ENCODE data around the gene MINK1.

Gene MINK1

GRCh38 chr17:4940555-4941318 is 107.6 kb downstream of the MINK1 start:
- no peaks in the 10 kb centered on the region for H3K9me3 ChIP-seq (ENCODE audit: insufficient read depth, low read depth, low read length)
- peak overlapping the region; percentile 97 for H3K27ac ChIP-seq (ENCODE audit: low read depth, low read length)
- H3K27me3 ChIP-seq (ENCODE audit: insufficient read depth, low read length) = no peaks in the 10 kb centered on the region
- peak overlapping the region; percentile 93 for H3K4me2 ChIP-seq (ENCODE audit: low read length)
- no peak overlapping the region for H3K23ac ChIP-seq (ENCODE audit: low read length)
- peak overlapping the region; percentile 95 for H3K14ac ChIP-seq (ENCODE audit: low read length)
- peak overlapping the region; percentile 91 for H3K9ac ChIP-seq (ENCODE audit: low read length)
- WGBS (ENCODE audit: extremely low coverage, insufficient coverage, insufficient read length) = no CpG with 5 or more reads among the region's 29 CpGs
- H3K79me1 ChIP-seq (ENCODE audit: low read length) = peaks cover 13% of the 10 kb centered on the region
- H4K8ac ChIP-seq (ENCODE audit: low read depth, low read length) = peak overlapping the region; percentile 92
- peak overlapping the region; percentile 81 for H2BK120ac ChIP-seq (ENCODE audit: insufficient read depth, low read length, poor library complexity)
- DNase-seq = no peak
- H3K4ac ChIP-seq (ENCODE audit: low read depth, low read length) = peak overlapping the region; percentile 90
- peaks cover 18% of the 10 kb centered on the region for H3K79me2 ChIP-seq (ENCODE audit: control insufficient read depth, insufficient read depth, low read length, poor library complexity)
- peak overlapping the region; percentile 80 for H3K18ac ChIP-seq (ENCODE audit: low read length)
- H4K91ac ChIP-seq (ENCODE audit: low read depth, low read length) = peak overlapping the region; percentile 88
- H3K4me1 ChIP-seq (ENCODE audit: control insufficient read depth in 1 of 2, insufficient read depth in 2 of 2, low read length in 2 of 2) = peaks cover 20 to 24% of the 10 kb centered on the region in 2 experiments
- peak overlapping the region; percentile 95 for H2AK5ac ChIP-seq (ENCODE audit: low read length)
- H2BK12ac ChIP-seq (ENCODE audit: low read length) = peak overlapping the region; percentile 38
- peak overlapping the region; percentile 85 for H3K4me3 ChIP-seq (ENCODE audit: low read depth, low read length)
- H2AFZ ChIP-seq (ENCODE audit: insufficient read depth, low read length, poor library complexity) = peak overlapping the region; percentile 20
- H4K12ac ChIP-seq (ENCODE audit: low read depth, low read length) = peak overlapping the region; percentile 87
- H2BK5ac ChIP-seq (ENCODE audit: low read depth, low read length, poor library complexity) = peak overlapping the region; percentile 55
- peaks cover 48 to 62% of the 10 kb centered on the region in 2 experiments for H3K36me3 ChIP-seq (ENCODE audit: control insufficient read depth in 1 of 2, insufficient read depth in 2 of 2, low read length in 2 of 2)

- no CpG with 5 or more reads among the region's 4 CpGs for WGBS (ENCODE audit: extremely low coverage, insufficient coverage, insufficient read length)
- DNase-seq = no peak
- Histone ChIP-seq H2AK5ac (ENCODE audit: low read length) (no peak overlapping the region), H2BK5ac (ENCODE audit: low read depth, low read length, poor library complexity) (no peak overlapping the region), H2AFZ (ENCODE audit: insufficient read depth, low read length, poor library complexity) (no peak overlapping the region), H3K79me2 (ENCODE audit: control insufficient read depth, insufficient read depth, low read length, poor library complexity) (peaks cover 18% of the 10 kb centered on the region), H3K18ac (ENCODE audit: low read length) (no peak overlapping the region), H4K12ac (ENCODE audit: low read depth, low read length) (no peak overlapping the region), H4K91ac (ENCODE audit: low read depth, low read length) (no peak overlapping the region), H3K4ac (ENCODE audit: low read depth, low read length) (peak overlapping the region; percentile 90), H3K14ac (ENCODE audit: low read length) (no peak overlapping the region), H4K8ac (ENCODE audit: low read depth, low read length) (no peak overlapping the region), H3K36me3 (ENCODE audit: control insufficient read depth in 1 of 2, insufficient read depth in 2 of 2, low read length in 2 of 2) (peaks cover 50 to 66% of the 10 kb centered on the region in 2 experiments), H3K4me1 (ENCODE audit: control insufficient read depth in 1 of 2, insufficient read depth in 2 of 2, low read length in 2 of 2) (peaks cover 22 to 29% of the 10 kb centered on the region in 2 experiments), H3K23ac (ENCODE audit: low read length) (no peak overlapping the region), H3K27ac (ENCODE audit: low read depth, low read length) (no peak overlapping the region), H2BK120ac (ENCODE audit: insufficient read depth, low read length, poor library complexity) (no peak overlapping the region), H3K4me3 (ENCODE audit: low read depth, low read length) (peak overlapping the region; percentile 85), H3K4me2 (ENCODE audit: low read length) (peak overlapping the region; percentile 93), H3K79me1 (ENCODE audit: low read length) (peaks cover 13% of the 10 kb centered on the region), H3K9me3 (ENCODE audit: insufficient read depth, low read depth, low read length) (no peaks in the 10 kb centered on the region), H3K27me3 (ENCODE audit: insufficient read depth, low read length) (no peaks in the 10 kb centered on the region), H3K9ac (ENCODE audit: low read length) (peak overlapping the region; percentile 91), H2BK12ac (ENCODE audit: low read length) (no peak overlapping the region)
These were observed 108.1 kb downstream of the MINK1 start for GRCh38 chr17:4941319-4941610.

DNA sequence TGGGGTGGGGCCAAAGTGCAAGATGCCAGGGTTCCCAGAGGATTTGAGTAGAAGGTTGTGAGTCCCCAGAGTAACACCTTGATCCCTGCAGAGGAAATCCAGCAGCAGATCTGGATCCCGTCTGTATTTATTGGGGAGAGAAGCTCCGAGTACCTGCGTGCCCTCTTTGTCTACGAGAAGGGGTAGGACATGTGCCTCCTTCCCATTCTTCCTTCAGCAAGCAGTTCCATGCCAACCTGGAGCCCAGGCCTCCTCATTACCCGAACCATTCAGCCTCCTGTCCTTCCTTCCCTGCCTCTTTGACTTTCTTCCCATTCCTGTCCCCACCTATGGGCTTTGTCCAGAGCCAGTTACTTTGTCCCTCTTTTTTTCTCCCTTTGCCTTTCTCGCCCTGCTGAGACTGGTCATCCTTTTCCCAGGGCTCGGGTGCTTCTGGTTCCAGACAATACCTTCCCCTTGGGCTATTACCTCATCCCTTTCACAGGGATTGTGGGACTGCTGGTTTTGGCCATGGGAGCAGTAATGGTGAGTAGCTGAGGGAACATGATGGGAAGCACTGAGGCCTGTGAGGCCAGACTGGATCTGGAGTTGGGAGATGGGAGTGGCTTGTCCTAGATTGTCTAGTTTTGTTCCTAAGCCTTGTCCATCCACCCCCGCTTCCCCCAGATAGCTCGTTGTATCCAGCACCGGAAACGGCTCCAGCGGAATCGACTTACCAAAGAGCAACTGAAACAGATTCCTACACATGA is 109.8 kb downstream of the MINK1 start:
- Histone ChIP-seq H3K9me3 (ENCODE audit: insufficient read depth, low read depth, low read length) (no peaks in the 10 kb centered on the region), H3K4me2 (ENCODE audit: low read length) (no peak overlapping the region), H2AFZ (ENCODE audit: insufficient read depth, low read length, poor library complexity) (no peak overlapping the region), H3K27ac (ENCODE audit: low read depth, low read length) (no peak overlapping the region), H3K14ac (ENCODE audit: low read length) (no peak overlapping the region), H3K23ac (ENCODE audit: low read length) (no peak overlapping the region), H3K27me3 (ENCODE audit: insufficient read depth, low read length) (no peaks in the 10 kb centered on the region), H3K4me3 (ENCODE audit: low read depth, low read length) (peak overlapping the region; percentile 14), H3K9ac (ENCODE audit: low read length) (no peak overlapping the region), H4K91ac (ENCODE audit: low read depth, low read length) (no peak overlapping the region), H2BK120ac (ENCODE audit: insufficient read depth, low read length, poor library complexity) (no peak overlapping the region), H3K79me2 (ENCODE audit: control insufficient read depth, insufficient read depth, low read length, poor library complexity) (peaks cover 30% of the 10 kb centered on the region), H3K4ac (ENCODE audit: low read depth, low read length) (peak overlapping the region; percentile 40), H2AK5ac (ENCODE audit: low read length) (no peak overlapping the region), H2BK12ac (ENCODE audit: low read length) (no peak overlapping the region), H3K18ac (ENCODE audit: low read length) (no peak overlapping the region), H3K4me1 (ENCODE audit: control insufficient read depth in 1 of 2, insufficient read depth in 2 of 2, low read length in 2 of 2) (peaks cover 25 to 33% of the 10 kb centered on the region in 2 experiments), H4K12ac (ENCODE audit: low read depth, low read length) (no peak overlapping the region), H4K8ac (ENCODE audit: low read depth, low read length) (no peak overlapping the region), H3K79me1 (ENCODE audit: low read length) (peaks cover 19% of the 10 kb centered on the region), H2BK5ac (ENCODE audit: low read depth, low read length, poor library complexity) (no peak overlapping the region), H3K36me3 (ENCODE audit: control insufficient read depth in 1 of 2, insufficient read depth in 2 of 2, low read length in 2 of 2) (peaks cover 45 to 58% of the 10 kb centered on the region in 2 experiments)
- WGBS (ENCODE audit: extremely low coverage, insufficient coverage, insufficient read length) = no CpG with 5 or more reads among the region's 13 CpGs
- DNase-seq = no peak

GRCh38 chr17:4944163-4944553 is 111.0 kb downstream of the MINK1 start:
- no CpG with 5 or more reads among the region's 3 CpGs for WGBS (ENCODE audit: extremely low coverage, insufficient coverage, insufficient read length)
- Histone ChIP-seq H2AFZ (ENCODE audit: insufficient read depth, low read length, poor library complexity) (no peak overlapping the region), H3K9me3 (ENCODE audit: insufficient read depth, low read depth, low read length) (peaks cover 1% of the 10 kb centered on the region), H3K27me3 (ENCODE audit: insufficient read depth, low read length) (no peaks in the 10 kb centered on the region), H2BK120ac (ENCODE audit: insufficient read depth, low read length, poor library complexity) (no peak overlapping the region), H2AK5ac (ENCODE audit: low read length) (no peak overlapping the region), H3K9ac (ENCODE audit: low read length) (no peak overlapping the region), H3K36me3 (ENCODE audit: control insufficient read depth in 1 of 2, insufficient read depth in 2 of 2, low read length in 2 of 2) (peaks cover 37 to 49% of the 10 kb centered on the region in 2 experiments), H3K4me3 (ENCODE audit: low read depth, low read length) (no peak overlapping the region), H3K4me1 (ENCODE audit: control insufficient read depth in 1 of 2, insufficient read depth in 2 of 2, low read length in 2 of 2) (peaks cover 17 to 27% of the 10 kb centered on the region in 2 experiments), H3K23ac (ENCODE audit: low read length) (no peak overlapping the region), H3K14ac (ENCODE audit: low read length) (no peak overlapping the region), H4K12ac (ENCODE audit: low read depth, low read length) (no peak overlapping the region), H3K4ac (ENCODE audit: low read depth, low read length) (no peak overlapping the region), H3K79me1 (ENCODE audit: low read length) (peaks cover 30% of the 10 kb centered on the region), H3K79me2 (ENCODE audit: control insufficient read depth, insufficient read depth, low read length, poor library complexity) (peaks cover 31% of the 10 kb centered on the region), H4K8ac (ENCODE audit: low read depth, low read length) (no peak overlapping the region), H2BK12ac (ENCODE audit: low read length) (no peak overlapping the region), H3K27ac (ENCODE audit: low read depth, low read length) (peak overlapping the region; percentile 57), H2BK5ac (ENCODE audit: low read depth, low read length, poor library complexity) (no peak overlapping the region), H4K91ac (ENCODE audit: low read depth, low read length) (no peak overlapping the region), H3K4me2 (ENCODE audit: low read length) (no peak overlapping the region), H3K18ac (ENCODE audit: low read length) (no peak overlapping the region)
- peak in 1 of 2 donors; percentile 49 for DNase-seq

Data from trophoblast cell (in vitro differentiated cells and primary cell).